GM11168 (cell line): ENCODE results near the gene NETO2.
"Not testable (repeated sequence)": the region's sequence is repeated elsewhere in the genome, so short reads cannot be mapped to it uniquely, and the experiment has no call there.

Source experiments
- in situ Hi-C: fragments of 300-500 bp; cut with MboI; formaldehyde crosslinking; loops from one replicate; pipeline ENCODE4 v1.12.0; 2022; ENCODE audit warnings: low sequenced_read_pairs; ENCODE audit not compliant: unreplicated experiment

Gene NETO2

GRCh38 chr16:47143677-47144558, at the start of gene NETO2:
NETO2 (minus strand) TSS chr16:47143945; CDS start chr16:47143612, 333 bp downstream.
- in situ Hi-C loops, result no loop called here

GRCh38 chr16:47182318-47182717, 38.6 kb upstream of the NETO2 start:
- in situ Hi-C loops, result no loop called here

GRCh38 chr16:47181066-47181465, 37.3 kb upstream of the NETO2 start:
- in situ Hi-C loops, result not testable (repeated sequence)

GRCh38 chr16:47180073-47180472, 36.3 kb upstream of the NETO2 start:
- in situ Hi-C loops, result no loop called here

- in situ Hi-C loops, result no loop called here
Measured at GRCh38 chr16:47175152-47175551, 31.4 kb upstream of the NETO2 start.

- in situ Hi-C loops, result no loop called here
Measured at GRCh38 chr16:47162670-47163420, 19.1 kb upstream of the NETO2 start.

- in situ Hi-C loops, result no loop called here
Measured at GRCh38 chr16:47161464-47161863, 17.7 kb upstream of the NETO2 start.

GRCh38 chr16:47160422-47160821, 16.7 kb upstream of the NETO2 start:
- in situ Hi-C loops, result no loop called here

- in situ Hi-C loops, result no loop called here
Measured at GRCh38 chr16:47158992-47159391, 15.2 kb upstream of the NETO2 start.

- in situ Hi-C loops, result no loop called here
Measured at GRCh38 chr16:47156680-47157215, 13.0 kb upstream of the NETO2 start.

GRCh38 chr16:47152501-47152900, 8.8 kb upstream of the NETO2 start:
- in situ Hi-C loops, result not testable (repeated sequence)

GRCh38 chr16:47150067-47150466, 6.3 kb upstream of the NETO2 start:
- in situ Hi-C loops, result no loop called here

- in situ Hi-C loops, result no loop called here
Measured at GRCh38 chr16:47144559-47144877, 773 bp upstream of the NETO2 start.

GRCh38 chr16:47142821-47143676, 696 bp downstream of the NETO2 start:
- in situ Hi-C loops, result no loop called here

- in situ Hi-C loops, result no loop called here
Measured at GRCh38 chr16:47142486-47142820, 1.3 kb downstream of the NETO2 start.

GRCh38 chr16:47141773-47142485, 1.8 kb downstream of the NETO2 start:
- in situ Hi-C loops, result no loop called here

GRCh38 chr16:47140686-47141085, 3.1 kb downstream of the NETO2 start:
- in situ Hi-C loops, result no loop called here

GRCh38 chr16:47139561-47140185, 4.1 kb downstream of the NETO2 start:
- in situ Hi-C loops, result loop anchor here (10.0 kb wide), 1 partner anchor 1025 kb away; no protein-coding TSS in a partner anchor

- in situ Hi-C loops, result loop anchor here (10.0 kb wide), 1 partner anchor 1027 kb away; no protein-coding TSS in a partner anchor
Measured at GRCh38 chr16:47137925-47138324, 5.8 kb downstream of the NETO2 start.
